Osteocyte (in vitro differentiated cells): ENCODE data around the gene GOLGA2. TPM values are rescaled to one million over a fixed set of nuclear protein-coding genes. Genes with fewer than 3 reads are reported as not detected.

ENCODE experiments used
- DNase-seq: peaks from one replicate; pipeline ENCODE4 v3.0.0; 2021; ENCODE audit warnings: mixed read lengths; ENCODE audit not compliant: unreplicated experiment; ENCODE audit errors: extremely low spot score
- H3K27ac Mint-ChIP-seq: one replicate; pipeline ENCODE4 v1.8.0; 2021; ENCODE audit warnings: mild to moderate bottlenecking, mixed read lengths; ENCODE audit not compliant: unreplicated experiment
- H3K27me3 Mint-ChIP-seq: one replicate; pipeline ENCODE4 v1.8.0; 2021; ENCODE audit warnings: mixed read lengths; ENCODE audit not compliant: unreplicated experiment
- H3K36me3 Mint-ChIP-seq: one replicate; pipeline ENCODE4 v1.8.0; 2021; ENCODE audit warnings: mixed read lengths; ENCODE audit not compliant: unreplicated experiment
- H3K4me1 Mint-ChIP-seq: one replicate; pipeline ENCODE4 v1.8.0; 2021; ENCODE audit warnings: mixed read lengths; ENCODE audit not compliant: unreplicated experiment
- H3K4me3 Mint-ChIP-seq: one replicate; pipeline ENCODE4 v1.8.0; 2021; ENCODE audit warnings: mild to moderate bottlenecking, moderate library complexity, mixed read lengths; ENCODE audit not compliant: unreplicated experiment
- H3K9me3 Mint-ChIP-seq: one replicate; pipeline ENCODE4 v1.8.0; 2021; ENCODE audit warnings: mixed read lengths; ENCODE audit not compliant: unreplicated experiment
- CTCF ChIP-seq: fragments of 200-600 bp; sonication (generic); IDR thresholded peaks from 2 replicates; pipeline ENCODE4 v1.5.0; 2021; ENCODE audit warnings: antibody characterized with exemption, mild to moderate bottlenecking, moderate library complexity
- total RNA-seq: library from RNA; stranded (reverse); gene quantifications from 2 replicates; pipeline ENCODE4 v1.2.1, GENCODE V29; 2021

GOLGA2 gene
- total RNA-seq, 1 donor from 2014 or later, result 184 TPM

GRCh38 chr9:128257086-128257825, 18.6 kb downstream of the GOLGA2 start:
- Mint-ChIP-seq H3K4me3 (no peak overlapping the region), H3K27me3 (no peaks in the 10 kb centered on the region), H3K36me3 (peaks cover 32% of the 10 kb centered on the region), H3K4me1 (no peaks in the 10 kb centered on the region), H3K27ac (no peak overlapping the region), H3K9me3 (no peaks in the 10 kb centered on the region)
- no peak for DNase-seq
- TF ChIP-seq CTCF, result no peak

GRCh38 chr9:128254855-128255759, 20.7 kb downstream of the GOLGA2 start:
- peak overlapping the region; percentile 18 for H3K27ac Mint-ChIP-seq
- H3K4me1 Mint-ChIP-seq, result peaks cover 2% of the 10 kb centered on the region
- DNase-seq, result peak; percentile 91
- H3K27me3 Mint-ChIP-seq, result no peaks in the 10 kb centered on the region
- peak; percentile 77 for TF ChIP-seq CTCF
- no peaks in the 10 kb centered on the region for H3K9me3 Mint-ChIP-seq
- peaks cover 17% of the 10 kb centered on the region for H3K36me3 Mint-ChIP-seq
- H3K4me3 Mint-ChIP-seq, result no peak overlapping the region

- no peak overlapping the region for H3K27ac Mint-ChIP-seq
- H3K27me3 Mint-ChIP-seq, result no peaks in the 10 kb centered on the region
- no peak overlapping the region for H3K4me3 Mint-ChIP-seq
- H3K36me3 Mint-ChIP-seq, result peaks cover 19% of the 10 kb centered on the region
- no peak for TF ChIP-seq CTCF
- H3K9me3 Mint-ChIP-seq, result no peaks in the 10 kb centered on the region
- peaks cover 2% of the 10 kb centered on the region for H3K4me1 Mint-ChIP-seq
- DNase-seq, result no peak
Observed at GRCh38 chr9:128254362-128254761, 21.4 kb downstream of the GOLGA2 start.

- Mint-ChIP-seq H3K9me3 (no peaks in the 10 kb centered on the region), H3K36me3 (peaks cover 16% of the 10 kb centered on the region), H3K4me3 (no peak overlapping the region), H3K27ac (no peak overlapping the region), H3K4me1 (peaks cover 2% of the 10 kb centered on the region), H3K27me3 (no peaks in the 10 kb centered on the region)
- no peak for TF ChIP-seq CTCF
- DNase-seq, result no peak
Observed at GRCh38 chr9:128253991-128254346, 21.8 kb downstream of the GOLGA2 start.
